GM19035 (cell line): ENCODE measurements around the gene SDK1.

Experiments used
- ATAC-seq: cut with Tn5 transposase; IDR thresholded peaks from one replicate; pipeline ENCODE4 v1.9.1; 2021; ENCODE audit not compliant: unreplicated experiment

The SDK1 gene

GRCh38 chr7:3289996-3290395 is 11.1 kb upstream of the SDK1 start:
- ATAC-seq, result no peak

GRCh38 chr7:3292694-3293093 is 8.4 kb upstream of the SDK1 start:
- no peak for ATAC-seq

GRCh38 chr7:3294432-3295100 is 6.5 kb upstream of the SDK1 start:
- no peak for ATAC-seq

GRCh38 chr7:3297105-3297819 is 3.8 kb upstream of the SDK1 start:
- no peak for ATAC-seq

GRCh38 chr7:3300221-3300650 is 816 bp upstream of the SDK1 start:
- no peak for ATAC-seq

- peak; percentile 19 for ATAC-seq
Observed at GRCh38 chr7:3301449-3301731, 338 bp downstream of the SDK1 start.

- ATAC-seq, result no peak
Observed at GRCh38 chr7:3301831-3302618, 973 bp downstream of the SDK1 start.

- no peak for ATAC-seq
Observed at GRCh38 chr7:3302681-3303320, 1.7 kb downstream of the SDK1 start.

- no peak for ATAC-seq
Observed at GRCh38 chr7:3304131-3304530, 3.1 kb downstream of the SDK1 start.

- ATAC-seq, result no peak
Observed at GRCh38 chr7:3307435-3307834, 6.4 kb downstream of the SDK1 start.

GRCh38 chr7:3309140-3309539 is 8.1 kb downstream of the SDK1 start:
- no peak for ATAC-seq

GRCh38 chr7:3309956-3310355 is 8.9 kb downstream of the SDK1 start:
- ATAC-seq, result no peak

- no peak for ATAC-seq
Observed at GRCh38 chr7:3310884-3311283, 9.8 kb downstream of the SDK1 start.

GRCh38 chr7:3312583-3312982 is 11.5 kb downstream of the SDK1 start:
- no peak for ATAC-seq

- ATAC-seq, result no peak
Observed at GRCh38 chr7:3318874-3319273, 17.8 kb downstream of the SDK1 start.

- ATAC-seq, result no peak
Observed at GRCh38 chr7:3321206-3321605, 20.2 kb downstream of the SDK1 start.

GRCh38 chr7:3321745-3322144 is 20.7 kb downstream of the SDK1 start:
- ATAC-seq, result no peak

GRCh38 chr7:3326246-3326645 is 25.2 kb downstream of the SDK1 start:
- ATAC-seq, result no peak

- no peak for ATAC-seq
Observed at GRCh38 chr7:3327099-3327498, 26.0 kb downstream of the SDK1 start.

GRCh38 chr7:3327655-3328054 is 26.6 kb downstream of the SDK1 start:
- ATAC-seq, result no peak

GRCh38 chr7:3332308-3332707 is 31.3 kb downstream of the SDK1 start:
- ATAC-seq, result no peak

- ATAC-seq, result no peak
Observed at GRCh38 chr7:3333861-3334260, 32.8 kb downstream of the SDK1 start.
